NOMO-1 treated with DMSO at 0.1 percent for 48 hours (cell line): ENCODE results near the gene VSNL1.

ENCODE experiments used
- DNase-seq: peaks from one replicate; lab custom pipeline; 2025; ENCODE audit not compliant: unreplicated experiment; lab: John Stamatoyannopoulos, UW

VSNL1 gene

DNA sequence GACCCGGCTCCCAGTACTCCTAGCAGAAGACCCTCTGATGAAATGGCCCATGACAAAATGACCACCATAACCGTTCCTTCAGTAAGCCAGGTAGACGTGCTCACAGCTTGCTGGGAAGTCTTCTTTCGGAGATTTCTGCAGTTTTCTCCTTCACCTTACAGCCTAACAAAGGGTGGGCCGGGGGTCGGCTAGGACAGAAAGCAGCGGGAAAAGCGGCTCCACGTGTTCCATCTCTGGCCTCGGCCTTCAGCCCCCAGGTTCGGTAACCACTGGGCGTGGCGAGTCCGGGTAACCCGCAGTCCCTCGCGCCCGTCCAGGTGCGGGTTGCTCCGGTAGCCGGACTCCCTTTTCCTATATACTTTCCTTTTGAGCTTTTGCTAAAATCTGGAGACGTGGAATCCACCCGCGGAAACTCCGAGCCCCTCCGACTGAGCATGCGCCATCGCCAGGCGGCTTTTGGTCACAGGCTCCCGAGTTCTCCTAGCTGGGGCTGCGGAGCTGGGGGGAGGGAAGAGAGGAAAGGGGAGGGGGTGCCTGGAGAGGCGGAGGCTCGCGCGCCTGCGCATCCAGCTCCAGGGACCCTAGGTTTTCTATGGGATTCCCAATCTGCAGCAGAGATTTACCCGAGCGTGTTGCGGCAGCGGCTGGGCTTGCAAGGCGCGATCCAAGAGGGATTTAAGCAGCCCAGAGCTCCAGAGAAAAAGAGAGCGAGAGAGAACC lies at the start of gene VSNL1:
VSNL1 (plus strand) TSS at position 604 of the 720 bp plus-strand sequence. CDS start 51,379 bp downstream, outside the sequence.
- DNase-seq = no peak

DNA sequence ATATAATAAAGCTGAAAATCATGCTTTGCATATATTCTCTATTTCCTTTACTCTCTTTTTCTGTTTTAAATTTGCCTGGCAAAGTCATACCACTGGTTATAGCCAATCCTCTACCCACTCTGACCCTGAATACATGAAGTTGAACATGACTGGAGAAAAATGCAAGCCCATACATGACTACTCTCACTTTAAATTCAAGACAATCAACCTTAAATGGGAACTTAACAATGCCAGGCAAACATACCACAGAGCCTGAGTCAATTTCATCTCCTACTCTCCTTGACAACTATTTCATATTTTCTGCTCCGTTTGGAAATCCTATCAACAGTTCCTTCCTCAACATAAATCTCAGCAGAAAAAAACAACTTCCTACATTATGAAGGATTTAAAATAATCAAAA lies 44.9 kb upstream of the VSNL1 start:
- DNase-seq = no peak

DNA sequence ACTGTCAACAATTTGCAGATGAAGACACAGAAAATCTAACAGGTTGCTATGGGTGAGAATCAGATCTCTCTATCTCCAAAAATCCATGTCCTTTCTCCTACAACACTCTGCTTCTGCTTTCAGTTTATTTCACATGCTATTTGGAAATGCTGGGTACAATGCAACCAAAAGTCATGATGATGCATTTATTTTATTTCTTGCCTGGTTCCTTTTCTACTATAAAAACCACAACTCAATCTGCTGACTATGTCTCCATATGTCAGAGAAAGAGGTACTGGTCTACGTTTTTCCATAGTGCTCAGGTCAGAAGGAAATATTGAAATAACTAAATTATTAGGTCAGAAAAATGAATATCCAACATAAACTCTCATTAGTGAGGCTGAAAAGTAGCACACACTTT lies 42.8 kb upstream of the VSNL1 start:
- DNase-seq = no peak

DNA sequence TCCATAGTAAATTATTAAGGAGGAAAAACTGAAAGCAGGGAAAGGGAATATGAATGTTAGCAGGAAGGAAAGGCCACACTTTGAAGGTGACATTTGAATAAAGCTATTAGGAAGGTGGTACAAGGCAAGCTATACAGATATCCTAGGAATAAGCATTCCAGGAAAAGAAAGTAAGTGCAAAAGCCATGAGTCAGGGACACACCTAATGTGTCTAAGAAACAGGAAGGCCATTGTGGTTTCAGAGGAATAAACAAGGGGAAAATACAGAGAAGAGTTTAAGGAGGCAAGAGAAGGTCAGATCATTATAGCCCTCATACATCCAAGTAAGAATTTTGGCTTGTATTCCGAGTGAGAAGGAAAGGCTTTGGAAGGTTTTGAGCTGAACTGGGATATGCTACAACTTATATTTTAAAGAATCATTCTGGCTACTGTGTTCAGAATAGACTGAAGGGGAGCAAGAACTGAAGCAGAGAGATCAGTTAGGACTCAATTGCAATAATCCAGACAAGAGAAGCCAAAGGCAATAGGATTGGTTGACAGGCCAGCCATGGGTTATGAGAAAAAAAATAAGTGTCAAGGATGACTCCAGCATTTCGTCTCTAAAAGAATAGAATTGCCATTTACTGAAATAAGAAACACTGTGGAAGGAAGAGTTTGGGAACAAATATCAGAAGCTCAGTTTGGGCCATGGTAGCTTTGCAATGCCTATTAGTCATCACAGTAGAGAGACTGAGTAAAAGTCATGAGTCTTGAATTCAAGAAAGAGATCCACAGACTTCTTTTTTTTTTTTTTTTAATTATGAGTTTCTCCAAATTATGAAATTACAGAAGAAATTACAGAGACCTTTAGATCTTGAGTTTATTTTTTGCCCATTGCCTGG lies 33.5 kb upstream of the VSNL1 start:
- no peak for DNase-seq

DNA sequence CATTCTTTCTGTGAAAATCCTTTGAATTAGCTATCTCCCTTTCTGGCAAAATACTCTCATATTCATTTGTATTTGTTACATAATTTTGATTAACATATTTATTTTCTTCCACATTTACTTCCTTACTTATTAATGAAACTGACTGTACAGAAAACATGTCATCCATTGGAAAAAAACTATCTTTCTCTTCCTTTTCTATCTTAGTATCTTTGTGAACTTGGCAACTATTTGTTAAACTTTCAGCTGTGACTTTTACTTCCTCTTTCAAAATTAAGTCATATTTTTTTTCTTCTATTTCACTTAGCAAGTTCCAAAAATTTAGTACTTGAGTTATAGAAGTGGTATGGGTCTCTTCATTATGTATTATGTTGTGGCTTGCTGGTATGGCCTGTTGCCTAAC lies 24.8 kb upstream of the VSNL1 start:
- DNase-seq = peak; percentile 15

DNA sequence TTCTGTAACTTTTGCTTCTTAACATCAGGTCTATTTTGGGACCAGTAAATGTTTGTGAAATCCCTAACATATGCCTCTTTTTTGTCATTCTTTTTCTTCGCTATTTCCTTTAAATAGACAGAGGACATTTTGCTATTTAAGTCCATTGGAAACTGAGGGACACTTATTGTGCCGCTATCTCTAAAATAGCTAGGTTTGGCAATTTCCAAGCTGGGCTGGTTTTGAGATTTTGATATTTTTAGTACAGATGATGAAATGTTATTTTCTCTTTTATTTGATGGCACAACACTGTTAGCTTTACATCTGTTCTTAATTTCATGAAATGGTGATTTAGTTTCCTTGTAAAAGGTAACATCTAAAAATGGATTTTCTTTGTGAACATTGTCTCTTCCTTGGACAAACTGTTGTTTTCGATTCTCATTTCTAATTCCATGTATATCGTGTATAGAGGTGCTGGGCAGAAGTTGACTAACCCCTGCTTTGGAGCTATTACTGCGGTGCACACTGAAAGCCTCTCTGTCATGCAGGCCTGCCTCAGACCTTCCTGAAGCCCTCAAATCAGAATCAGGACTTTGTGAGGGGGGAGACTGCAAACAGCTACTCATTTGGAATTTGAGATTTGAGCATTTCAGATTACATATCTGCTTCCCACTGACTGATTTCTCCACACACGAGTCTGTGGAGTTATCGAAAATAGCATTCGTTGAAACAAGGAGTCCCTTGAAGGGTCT lies 22.9 kb upstream of the VSNL1 start:
- DNase-seq = no peak

DNA sequence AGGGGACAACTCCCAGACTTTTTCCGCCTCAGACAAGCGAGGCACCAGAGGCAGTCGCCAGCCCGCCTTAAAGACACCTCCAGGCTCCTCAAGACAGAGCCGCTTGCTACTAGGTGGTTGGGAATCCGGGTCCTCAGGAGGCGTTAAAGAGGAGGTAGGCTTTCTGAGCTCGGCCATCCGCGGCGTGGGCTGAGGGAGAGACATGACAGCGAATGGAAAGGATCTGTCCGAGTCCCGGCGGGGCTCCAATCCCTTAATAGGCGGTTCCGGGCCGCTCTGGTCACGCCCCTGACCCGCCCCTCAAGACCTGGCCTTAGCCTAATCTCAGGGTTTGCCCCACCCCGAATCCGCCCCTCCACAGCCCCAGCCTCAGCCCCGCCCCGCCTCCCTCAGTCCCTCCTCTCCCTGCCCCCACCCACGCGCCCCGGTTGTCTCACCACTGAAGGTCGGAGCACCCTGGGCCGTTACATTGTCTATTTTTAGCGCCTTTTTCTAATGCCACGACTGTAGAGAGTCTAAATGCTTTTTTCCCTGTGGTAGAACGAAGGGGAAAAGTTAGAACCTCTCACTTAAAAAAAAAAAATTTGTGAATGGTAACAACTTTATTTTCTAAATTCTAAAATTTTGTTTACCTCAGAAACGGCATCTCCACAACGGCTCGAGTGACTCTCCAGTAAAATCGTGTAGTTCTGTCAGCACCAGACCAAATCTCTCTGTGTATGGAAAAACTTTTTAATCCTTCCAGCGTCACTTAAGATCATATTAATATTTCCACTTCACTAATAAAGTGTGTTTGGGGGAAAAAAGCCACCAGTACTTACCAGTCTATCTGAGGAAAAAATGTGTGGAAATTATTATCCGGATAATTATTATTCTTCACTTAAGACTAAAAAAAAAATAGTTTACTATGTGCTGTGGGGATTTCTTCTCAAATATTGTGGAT lies 22.0 kb upstream of the VSNL1 start, which contains the start of gene RAD51AP2:
RAD51AP2 (minus strand) TSS at position 229 of the 943 bp plus-strand sequence; CDS start at position 204, 25 bp downstream.
- no peak for DNase-seq

DNA sequence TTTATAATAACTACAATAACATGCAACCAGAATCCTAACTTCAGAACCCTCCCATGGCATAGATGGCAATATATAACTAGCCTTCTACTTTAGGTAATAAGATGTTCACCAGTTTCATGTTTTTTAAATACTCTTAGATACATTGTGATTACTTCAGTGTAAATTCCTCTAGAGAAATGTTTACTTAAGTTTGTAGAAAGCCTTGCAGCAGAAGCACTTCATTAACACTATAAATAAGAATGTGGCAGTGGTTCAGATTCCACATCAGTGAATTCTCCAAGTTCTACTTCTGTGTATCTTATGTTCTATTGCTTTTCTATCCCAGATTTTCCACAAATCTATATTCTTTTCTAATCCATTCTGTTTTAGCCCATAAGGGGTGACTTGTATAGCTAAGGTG lies 21.0 kb upstream of the VSNL1 start:
- no peak for DNase-seq

DNA sequence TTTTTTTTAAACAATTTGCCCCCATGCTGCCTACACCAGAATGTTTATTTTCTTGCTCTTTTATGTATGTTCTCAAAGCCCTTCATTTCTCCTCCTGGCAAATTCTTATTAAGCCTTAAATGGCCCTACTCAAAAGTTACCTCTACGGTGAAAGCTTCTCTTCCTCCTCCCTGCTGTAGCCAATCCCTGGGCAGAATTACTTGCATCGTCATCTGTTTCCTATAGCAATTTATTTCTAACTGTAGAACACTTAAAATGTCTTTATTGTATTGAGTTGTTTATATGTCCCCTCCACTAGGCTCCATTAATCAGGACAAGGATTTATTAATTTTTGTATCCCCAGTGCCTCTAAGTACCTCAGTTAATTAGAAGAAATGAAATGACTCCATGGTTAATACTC lies 19.7 kb upstream of the VSNL1 start:
- no peak for DNase-seq

DNA sequence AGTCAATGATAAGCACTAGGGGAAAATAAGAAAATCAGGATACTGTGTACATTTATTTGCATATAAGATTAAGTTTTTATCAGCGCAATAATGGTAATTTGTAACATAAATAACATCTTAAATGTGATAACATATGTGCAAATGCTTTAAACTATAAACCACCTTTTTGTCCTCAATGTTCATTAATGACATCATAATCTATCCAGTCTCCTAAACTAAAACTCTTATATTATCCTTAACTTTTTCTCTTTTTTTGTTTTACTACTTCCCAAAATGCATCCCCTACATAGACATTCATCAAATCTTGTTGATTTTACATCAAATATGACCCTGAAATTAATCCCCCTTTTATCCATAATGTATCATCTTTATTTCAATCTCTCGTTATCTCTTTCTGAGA lies 18.9 kb upstream of the VSNL1 start:
- no peak for DNase-seq

DNA sequence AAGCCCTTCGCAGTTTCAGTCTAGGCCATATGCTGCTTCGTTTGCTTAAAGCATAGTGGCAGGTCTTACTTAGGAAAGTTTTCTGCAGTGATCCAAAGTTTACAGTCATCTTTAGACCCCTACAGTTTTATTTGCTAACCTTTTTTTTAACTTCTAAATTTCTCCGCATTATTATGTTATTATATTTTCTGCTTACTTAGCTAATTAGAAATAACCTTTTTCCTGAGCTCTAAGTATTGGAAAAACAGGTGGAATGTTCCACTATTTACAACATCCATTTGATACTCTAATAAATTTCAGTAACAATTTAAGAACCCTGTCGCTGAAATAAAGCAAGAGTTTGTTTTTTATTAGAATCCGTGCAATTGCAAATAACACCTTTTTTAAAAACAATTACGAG lies 18.2 kb upstream of the VSNL1 start:
- DNase-seq = no peak

DNA sequence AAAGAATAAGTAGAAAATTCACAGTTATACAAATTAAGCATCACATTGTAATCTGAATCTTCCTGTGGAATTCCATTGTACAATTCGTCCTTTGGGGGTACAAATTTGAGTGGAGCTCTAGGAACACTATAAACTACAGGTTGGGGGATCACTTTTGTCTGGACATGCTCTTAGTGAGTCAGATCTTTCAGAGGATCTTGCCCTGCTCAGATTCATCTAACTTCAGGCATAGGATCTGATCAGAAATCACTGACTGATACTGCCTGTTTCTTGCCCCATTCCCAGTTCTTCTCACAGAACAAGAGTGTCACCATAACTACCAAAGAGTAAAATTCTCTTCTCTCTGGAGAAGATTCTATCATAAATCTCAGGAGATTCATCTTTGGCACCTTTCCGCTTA lies 10.7 kb upstream of the VSNL1 start:
- DNase-seq = no peak

DNA sequence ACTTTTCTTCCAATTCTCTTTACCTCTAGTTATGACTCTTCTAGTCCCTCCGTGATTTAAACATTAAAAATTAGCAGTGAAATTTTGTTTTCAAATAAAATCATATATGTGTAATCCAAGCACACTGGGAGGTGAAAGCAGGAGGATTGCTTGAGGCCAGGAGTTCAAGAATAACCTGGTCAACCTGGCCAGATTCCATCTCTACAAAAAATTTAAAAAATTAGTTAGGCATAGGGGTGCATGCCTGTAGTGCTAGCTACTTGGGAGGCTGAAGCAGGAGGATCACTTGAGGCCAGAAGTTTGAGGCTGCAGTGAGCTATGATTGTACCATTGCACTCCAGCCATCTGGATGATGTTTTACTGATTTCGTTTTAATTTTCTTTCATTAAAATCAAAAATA lies 7.0 kb upstream of the VSNL1 start:
- no peak for DNase-seq

DNA sequence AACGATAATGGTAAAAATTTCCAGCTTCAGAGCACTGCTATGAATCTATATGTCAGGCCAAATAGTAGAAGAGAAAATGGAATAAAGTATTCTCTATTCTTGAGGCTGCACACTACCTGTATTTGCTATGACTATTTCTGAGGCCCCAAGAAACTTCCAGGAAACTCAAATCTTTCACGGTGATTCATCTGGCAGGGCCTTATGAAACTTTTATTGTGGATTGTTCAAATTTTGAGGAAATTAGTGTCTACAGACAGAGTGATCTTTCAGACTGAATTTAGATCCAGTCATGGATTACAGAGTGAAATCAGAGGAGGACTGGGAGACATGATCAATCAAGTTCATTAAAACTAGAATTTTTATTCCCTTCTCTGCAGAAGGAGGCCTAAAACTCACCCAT lies 4.1 kb upstream of the VSNL1 start:
- no peak for DNase-seq

DNA sequence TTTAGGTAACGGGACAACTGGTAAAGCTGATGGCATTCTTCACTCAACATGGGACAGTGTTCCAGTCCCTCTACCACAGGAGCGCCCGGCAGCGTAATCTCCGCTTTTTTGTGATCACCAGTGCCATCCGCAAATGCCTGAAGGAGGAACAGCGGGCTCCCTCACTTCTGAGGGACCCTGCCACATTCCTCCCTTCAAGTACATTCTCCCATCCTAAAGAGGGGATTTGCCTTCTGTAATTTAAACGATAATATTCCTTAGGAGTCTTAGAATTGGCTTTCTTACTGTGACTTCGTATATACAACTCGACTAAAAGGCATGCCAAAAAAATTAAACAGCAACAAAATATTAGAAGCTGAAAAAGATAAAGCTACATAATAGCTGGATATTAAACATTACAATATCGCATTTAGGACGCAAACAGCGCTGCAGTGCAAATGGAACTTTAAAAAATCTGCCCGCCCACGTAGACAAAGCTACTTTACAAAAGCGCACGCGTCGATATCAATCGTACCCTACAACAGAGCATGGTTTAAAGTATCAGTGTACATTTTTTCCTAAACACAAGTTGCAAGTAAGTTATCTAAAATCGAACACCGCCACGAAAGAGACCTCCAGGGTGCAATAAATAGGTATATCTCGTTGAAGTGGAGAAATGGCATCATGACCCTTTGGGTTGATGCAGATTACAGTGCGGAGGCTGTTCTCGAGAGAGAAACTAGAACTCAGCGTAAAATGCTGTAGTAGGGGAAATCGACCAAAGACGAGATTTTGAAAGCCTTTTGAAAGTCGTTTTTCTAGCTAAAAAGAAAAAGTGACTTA lies 2.3 kb upstream of the VSNL1 start:
- no peak for DNase-seq

DNA sequence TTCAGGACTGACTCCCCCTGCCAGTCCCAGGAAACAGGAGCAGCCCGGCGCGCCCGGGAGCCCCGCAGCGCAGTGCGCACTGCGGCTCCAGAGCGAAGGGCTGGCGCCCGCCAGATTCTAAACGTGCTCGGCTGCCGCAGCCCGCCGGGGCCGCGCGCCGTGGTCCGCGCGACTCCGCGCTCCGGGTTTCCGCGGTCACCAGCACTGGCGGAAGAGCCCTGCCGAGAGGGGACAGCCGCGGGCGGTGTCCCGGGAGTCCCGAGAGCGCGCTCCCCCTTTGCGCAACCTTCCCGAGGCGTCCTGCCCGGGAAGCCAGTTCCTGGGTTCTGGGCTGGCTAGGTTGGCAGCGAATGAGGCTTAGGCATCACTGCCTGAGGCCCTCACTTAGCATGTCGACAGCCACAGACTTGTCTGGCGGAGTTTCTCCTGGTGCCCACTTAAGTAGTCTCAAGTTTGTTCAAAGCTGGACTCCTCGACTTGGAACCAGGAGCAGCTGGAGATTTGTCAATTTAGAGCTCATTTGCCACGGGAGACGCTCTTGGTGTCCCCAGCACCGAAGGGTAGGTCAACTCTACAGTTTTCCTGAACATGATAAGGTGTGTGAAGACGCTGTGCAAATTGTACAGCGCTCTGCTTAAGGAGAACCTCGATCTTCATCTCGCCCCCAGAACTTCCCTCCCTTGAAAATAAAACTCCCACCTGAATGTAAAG lies 1.5 kb upstream of the VSNL1 start:
- no peak for DNase-seq

DNA sequence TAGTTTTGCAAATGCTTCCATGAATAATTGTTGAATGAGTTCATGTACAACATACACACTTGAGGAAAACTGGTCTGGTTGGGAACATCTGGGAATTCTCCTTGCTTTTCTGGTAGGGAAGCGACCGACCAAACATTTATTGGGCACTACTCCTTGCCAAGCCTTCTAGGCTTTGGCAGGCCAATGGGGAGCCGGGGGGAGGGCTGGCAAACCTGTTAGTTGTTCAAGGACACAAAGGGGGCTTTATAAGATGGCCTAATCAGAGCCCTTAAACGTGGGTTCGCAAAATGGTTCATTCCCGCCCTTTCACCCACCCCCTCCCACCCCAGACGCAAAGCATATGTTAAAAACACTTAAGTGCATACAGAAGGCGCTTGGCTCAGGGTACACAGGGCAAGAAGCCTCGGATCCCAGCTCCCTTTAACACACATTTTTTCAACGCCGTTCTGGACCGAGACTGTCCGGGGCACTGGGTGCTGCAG lies 844 bp upstream of the VSNL1 start:
- no peak for DNase-seq

DNA sequence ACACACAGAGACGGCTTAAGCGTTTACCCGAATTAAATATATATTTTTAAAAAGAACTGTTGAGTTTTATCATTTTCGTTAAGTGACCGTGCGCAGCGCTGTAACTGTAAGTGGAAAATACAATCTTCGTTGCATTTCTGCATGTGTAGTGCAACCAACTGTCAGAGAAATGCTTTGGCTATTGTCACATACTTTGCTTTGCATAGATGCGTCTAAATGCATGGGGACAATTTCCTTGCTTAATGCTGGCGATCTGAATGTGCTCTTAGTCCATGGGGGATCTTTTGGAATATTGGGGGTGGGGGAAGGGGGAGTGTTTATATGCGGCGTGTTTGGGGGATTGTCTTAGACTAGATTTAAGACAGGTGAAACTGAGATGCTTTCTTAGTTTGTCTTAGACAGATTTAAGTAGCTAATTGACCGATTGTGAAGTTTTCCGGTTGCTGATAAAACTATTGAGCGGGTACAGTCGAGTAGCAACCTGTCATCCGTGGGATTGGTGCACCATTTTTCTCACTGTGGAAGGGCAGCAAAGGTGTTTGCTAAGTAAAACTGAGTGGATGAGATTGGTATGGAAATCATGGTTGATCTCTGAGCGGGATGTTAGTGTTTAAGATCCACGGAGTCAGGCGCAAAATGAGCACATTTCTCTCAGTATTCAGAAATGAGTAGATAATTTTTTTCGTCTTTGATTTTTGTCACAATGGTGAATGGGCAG lies 476 bp downstream of the VSNL1 start:
- DNase-seq = no peak
